Measurements from ENCODE around the gene TBC1D10A. TPM values are rescaled to one million over a fixed set of nuclear protein-coding genes. Genes with fewer than 3 reads are reported as not detected.

TBC1D10A gene
- total RNA-seq, 1 donor: 12.9 TPM

DNA sequence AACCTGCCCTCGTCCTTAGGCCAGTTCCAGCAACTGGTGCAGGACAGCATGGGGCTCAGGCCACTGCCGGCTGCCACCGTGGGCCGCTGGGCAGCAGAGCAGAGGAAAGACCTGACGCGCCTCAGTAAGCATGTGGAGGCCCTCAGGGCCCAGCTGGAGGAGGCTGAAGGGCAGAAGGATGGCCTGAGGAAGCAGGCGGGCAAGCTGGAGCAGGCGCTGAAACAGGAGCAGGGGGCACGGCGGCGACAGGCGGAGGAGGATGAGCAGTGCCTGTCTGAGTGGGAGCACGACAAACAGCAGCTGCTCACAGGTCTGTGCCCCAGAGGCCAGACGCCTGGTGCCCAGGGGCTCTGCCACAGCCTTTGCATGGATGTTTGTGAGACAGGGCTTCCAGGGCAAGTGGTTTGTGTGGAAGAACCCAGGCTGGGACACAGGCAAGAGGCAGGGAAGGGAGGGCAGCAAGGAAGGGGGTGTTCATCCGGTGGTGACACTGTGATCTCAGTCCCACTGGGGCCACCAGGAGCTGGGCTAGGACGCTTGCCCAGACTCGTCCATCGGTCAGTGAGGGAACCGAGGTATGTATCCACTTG, 44.0 kb upstream of the TBC1D10A start:
- TF ChIP-seq, protein P1, sequence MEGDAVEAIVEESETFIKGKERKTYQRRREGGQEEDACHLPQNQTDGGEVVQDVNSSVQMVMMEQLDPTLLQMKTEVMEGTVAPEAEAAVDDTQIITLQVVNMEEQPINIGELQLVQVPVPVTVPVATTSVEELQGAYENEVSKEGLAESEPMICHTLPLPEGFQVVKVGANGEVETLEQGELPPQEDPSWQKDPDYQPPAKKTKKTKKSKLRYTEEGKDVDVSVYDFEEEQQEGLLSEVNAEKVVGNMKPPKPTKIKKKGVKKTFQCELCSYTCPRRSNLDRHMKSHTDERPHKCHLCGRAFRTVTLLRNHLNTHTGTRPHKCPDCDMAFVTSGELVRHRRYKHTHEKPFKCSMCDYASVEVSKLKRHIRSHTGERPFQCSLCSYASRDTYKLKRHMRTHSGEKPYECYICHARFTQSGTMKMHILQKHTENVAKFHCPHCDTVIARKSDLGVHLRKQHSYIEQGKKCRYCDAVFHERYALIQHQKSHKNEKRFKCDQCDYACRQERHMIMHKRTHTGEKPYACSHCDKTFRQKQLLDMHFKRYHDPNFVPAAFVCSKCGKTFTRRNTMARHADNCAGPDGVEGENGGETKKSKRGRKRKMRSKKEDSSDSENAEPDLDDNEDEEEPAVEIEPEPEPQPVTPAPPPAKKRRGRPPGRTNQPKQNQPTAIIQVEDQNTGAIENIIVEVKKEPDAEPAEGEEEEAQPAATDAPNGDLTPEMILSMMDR (IDR thresholded peaks at IDR 0.05; ENCODE audit: insufficient read depth, low read length): no peak
- no peak overlapping the region for H3K4me3 ChIP-seq (ENCODE audit: low read depth, low read length)
- DNase-seq (ENCODE audit: low read depth): no peak

DNA sequence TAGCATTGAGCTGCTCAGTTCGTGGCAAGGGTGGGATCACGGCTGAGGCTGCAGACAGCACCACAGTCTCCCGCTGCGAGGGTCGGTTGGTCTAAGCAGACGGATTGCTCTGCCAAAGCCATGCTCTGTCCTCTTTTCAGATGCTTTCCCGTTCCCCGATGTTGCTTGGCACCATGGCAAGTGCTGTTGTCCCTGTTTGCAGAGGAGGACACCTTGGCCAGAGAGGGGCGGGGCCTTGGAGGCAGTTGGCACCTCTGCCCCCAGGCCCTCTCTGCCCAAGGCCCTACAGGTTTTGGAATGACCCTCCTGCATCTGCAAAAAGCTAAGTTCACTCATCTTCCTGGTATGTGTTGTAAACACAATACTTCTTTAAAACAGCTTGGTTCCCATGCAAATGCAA, 41.7 kb upstream of the TBC1D10A start:
- TF ChIP-seq, protein P1 (IDR thresholded peaks at IDR 0.05; ENCODE audit: insufficient read depth, low read length): no peak

DNA sequence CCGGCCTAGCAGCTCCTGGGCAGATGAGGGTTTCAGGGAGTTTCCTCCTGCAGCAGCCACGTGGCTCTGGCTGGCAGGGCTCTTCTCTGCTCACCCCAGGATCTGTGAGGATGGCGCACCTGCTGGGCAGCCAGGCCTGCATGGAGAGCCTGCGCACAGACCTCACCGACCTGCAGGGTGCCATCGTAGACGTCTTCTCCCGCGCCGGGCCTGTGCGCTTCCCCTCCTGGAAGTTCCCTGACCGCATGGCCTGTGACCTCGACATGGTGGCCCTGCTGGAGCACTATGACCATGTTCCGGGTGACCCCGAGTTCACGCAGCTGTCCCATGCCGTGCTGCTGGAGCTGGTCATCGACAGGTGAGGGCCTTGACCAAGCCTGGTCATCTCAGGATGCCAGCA, 39.1 kb upstream of the TBC1D10A start:
- H3K4me3 ChIP-seq (ENCODE audit: low read depth, low read length): no peak overlapping the region
- DNase-seq (ENCODE audit: low read depth): no peak
- TF ChIP-seq, protein P1 (IDR thresholded peaks at IDR 0.05; ENCODE audit: insufficient read depth, low read length): no peak

More for the DNA sequence above, 41.7 kb upstream of the TBC1D10A start:
- no peak overlapping the region for H3K4me3 ChIP-seq (ENCODE audit: low read depth, low read length)
- DNase-seq (ENCODE audit: low read depth): no peak

DNA sequence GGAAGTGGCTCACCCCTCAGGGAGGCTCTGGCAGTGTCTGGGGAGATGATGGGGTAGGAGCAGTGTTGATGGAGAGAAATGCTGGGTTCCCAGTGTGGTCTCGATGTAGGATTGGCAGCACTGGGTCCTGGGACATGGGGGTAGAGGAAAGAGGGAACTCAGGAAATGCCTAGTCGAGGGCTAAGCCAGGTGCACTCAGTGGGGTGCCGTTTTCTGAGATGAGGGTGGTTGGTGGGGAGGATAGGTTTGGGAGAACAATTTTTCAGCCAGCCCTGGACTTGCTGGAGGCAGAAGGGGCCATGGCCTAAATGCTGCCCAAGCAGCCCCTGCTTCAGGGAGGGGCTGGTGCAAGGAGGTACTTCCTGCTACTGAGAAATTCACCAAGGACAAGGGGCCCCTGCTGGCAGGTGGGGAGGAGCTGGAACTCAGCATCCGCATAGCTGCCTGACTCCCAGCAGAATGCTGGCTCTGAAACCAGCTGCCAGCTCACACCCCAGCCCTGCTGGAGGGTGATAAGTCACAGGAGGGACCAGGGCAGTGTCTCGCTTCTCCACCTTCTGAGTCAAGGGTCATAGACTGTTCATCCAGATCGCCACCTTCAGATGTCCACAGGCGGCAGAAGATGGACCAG, 36.0 kb upstream of the TBC1D10A start:
- H3K4me3 ChIP-seq (ENCODE audit: low read depth, low read length): no peak overlapping the region
- DNase-seq (ENCODE audit: low read depth): no peak
- TF ChIP-seq, protein P1 (IDR thresholded peaks at IDR 0.05; ENCODE audit: insufficient read depth, low read length): no peak

DNA sequence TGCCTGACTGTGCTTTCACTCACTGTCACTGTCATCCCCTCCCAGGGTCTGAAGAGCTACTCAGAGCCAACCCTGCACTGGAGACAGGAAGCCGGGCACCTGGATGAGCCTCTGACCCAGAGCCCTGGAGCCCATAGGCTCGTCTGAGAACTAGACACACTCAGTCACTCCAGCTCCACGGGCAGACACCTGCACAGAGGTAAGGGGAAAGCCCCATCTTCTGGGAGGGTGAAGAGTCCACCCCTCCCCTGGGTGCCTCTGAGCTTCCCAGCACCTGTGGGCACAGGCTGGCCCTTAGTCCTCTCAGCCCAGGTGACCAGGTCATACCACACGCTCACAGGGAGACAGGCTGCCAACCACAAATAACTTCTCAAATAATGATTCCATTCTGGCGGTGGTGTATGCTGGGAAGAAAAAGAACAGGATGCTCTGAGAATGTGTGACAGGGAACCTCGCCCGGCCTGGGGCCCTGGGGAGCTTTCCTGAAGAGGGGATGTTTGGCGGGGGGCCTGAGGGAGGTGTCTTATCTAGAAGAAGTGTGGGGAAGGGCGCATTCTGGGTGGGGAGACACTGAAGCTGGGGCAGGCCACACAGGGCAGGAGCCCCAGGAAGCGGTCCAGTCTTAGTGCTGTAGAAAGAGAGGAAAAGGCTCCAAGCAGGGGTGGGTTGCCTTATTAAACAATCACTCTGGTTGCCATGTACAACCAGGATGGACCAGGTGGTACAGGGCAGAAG, 35.3 kb upstream of the TBC1D10A start:
- no peak overlapping the region for H3K4me3 ChIP-seq (ENCODE audit: low read depth, low read length)
- DNase-seq (ENCODE audit: low read depth): no peak

DNA sequence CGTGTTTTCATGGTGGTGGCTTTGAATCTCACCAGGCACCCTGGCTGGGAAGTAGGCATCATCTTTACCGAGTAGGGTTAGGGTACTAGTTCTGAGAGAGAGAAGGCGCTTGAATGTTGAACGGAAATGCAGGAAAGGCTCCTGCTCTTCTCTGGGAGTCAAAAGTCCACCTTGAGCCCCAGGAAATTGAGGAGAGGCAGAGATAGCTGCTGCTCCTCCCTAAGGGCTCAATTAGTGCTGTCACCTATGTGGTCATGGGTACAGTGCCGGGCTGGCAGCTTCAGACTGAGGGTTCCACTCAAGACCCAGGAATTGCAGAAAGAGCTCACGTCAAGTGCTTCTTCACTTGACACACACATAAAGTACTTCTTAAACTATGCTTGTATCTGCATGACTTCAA, 31.8 kb upstream of the TBC1D10A start:
- TF ChIP-seq, protein P1 (IDR thresholded peaks at IDR 0.05; ENCODE audit: insufficient read depth, low read length): no peak
- no peak overlapping the region for H3K4me3 ChIP-seq (ENCODE audit: low read depth, low read length)
- DNase-seq (ENCODE audit: low read depth): no peak

More for the DNA sequence above, 35.3 kb upstream of the TBC1D10A start:
- TF ChIP-seq, protein P1 (IDR thresholded peaks at IDR 0.05; ENCODE audit: insufficient read depth, low read length): no peak
